Inflammatory macrophage treated with lipopolysaccharide for 1 hour (primary cell): ENCODE results near the gene ZIM2.
"Not testable (repeated sequence)": the region's sequence is repeated elsewhere in the genome, so short reads cannot be mapped to it uniquely, and the experiment has no call there.

Source experiments
- DNase-seq, 2 donors: peaks; one replicate each; pipeline ENCODE4 v3.0.0-alpha.2; 2020 to 2022

ZIM2 gene

DNA sequence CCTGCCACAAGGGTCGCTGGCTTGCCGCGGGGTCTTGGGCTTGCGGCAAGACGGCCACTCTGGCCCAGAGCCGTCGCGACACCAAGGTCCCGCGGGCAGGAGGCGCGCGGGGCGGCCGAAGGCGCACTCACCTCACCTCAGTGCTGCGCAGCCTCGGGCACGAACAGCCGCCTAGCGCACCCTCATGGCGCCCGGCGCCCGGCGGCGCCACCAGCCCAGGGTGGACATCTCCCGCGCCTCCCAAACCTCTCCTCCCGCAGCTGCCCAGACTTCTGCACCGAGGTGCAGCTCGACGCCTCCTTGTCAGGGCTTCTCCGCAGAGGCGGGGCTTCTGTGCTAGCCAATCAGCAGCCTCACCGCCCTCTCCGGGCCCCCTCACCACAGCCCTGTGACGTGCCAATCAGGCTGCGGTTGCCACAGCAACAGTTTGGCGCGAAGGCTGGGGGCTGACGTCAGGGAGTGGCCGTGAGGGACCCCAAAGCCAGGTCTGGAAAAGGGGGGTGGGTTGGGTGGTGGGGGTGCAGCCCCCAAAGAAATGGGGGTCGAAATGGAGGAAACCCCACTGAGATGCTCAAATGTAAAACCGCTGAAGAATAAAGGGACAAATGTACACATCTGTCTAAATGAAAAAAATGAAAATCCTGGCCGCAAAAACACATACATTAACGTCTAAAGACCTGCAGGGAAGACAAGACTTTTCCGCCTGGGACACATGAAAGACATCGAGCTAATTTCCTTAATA is at the start of gene ZIM2, which contains the start of gene PEG3:
Gene ZIM2, minus strand, starts transcription at position 276 of the 742 bp plus-strand sequence. CDS start 16,449 bp downstream, outside the sequence.
Gene PEG3, minus strand, starts transcription at position 276 of the 742 bp plus-strand sequence. CDS start 16,071 bp downstream, outside the sequence.
- DNase-seq = no peak

GRCh38 chr19:56885173-56885985 is 44.9 kb upstream of the ZIM2 start:
- DNase-seq = no peak

GRCh38 chr19:56884441-56884840 is 43.9 kb upstream of the ZIM2 start:
- DNase-seq = no peak

GRCh38 chr19:56880592-56881190 is 40.2 kb upstream of the ZIM2 start:
- DNase-seq = no peak

DNA sequence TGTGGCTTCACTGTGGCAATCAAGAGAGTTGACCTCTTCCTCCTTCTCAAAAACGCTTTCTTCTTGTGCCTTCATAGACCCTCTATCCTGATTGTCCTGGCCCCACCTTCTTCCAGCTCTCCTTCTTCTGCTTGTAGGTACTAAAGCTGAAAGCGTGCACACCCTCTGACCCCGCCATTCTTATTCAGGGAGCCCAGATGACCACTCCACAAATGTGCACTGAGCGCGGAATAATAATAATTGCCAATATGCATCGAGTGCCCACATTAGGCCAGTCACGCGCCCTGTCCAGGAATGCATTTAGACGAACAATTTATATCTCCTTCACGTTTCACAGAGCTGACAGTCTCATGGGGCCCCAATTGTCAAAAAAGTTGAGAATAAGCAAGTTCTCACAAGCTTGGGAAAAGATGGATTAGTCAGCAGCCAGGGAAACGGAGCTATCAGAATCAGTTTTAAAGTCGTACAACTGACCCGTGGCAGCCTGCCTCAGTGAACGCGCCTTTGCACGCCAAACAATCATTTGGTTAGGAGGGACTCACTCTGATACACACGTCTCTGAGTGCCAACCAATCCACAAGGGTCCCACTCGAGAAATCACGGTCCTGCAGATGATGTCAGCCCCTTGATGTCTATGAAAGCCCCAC is 36.7 kb upstream of the ZIM2 start:
- DNase-seq = no peak

DNA sequence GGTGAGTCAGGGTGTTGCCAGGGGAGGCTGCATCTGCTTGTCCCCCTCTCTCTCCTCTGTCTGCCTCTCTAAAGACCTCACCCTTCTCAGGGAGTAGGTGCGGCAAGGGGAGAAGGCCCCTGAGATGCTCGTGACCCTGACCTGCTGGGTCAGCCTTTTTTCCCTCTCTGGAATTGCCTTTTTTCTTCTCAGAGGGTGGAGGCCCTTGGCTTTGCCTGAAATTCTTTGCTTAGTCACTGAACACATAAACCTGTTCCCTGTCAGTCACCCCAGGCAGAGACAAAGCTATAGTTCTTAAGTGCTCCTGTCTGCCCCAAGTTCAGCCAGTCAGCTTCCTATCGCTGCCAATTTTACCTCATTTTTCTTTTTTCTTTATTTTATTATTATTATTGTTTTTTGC is 35.2 kb upstream of the ZIM2 start:
- no peak for DNase-seq

DNA sequence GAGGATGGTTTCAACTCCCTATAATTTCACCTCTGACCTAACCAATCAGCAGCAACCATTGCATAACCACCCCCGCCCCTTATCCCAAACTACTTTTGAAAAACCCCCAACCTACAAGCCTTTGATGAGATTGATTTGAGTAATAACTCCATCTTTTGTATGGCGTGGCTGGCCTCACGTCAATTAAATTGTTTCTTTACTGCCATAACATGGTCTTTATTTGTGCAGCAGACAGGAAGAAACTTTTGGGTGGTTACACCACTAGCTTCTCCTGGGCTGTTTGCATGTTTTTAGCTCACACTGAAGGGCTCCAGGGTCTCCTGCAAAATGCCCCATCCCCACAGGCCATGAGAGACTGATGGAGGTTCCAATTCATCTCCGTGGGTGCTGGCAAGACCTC is 34.0 kb upstream of the ZIM2 start:
- DNase-seq = no peak

GRCh38 chr19:56873493-56873892 is 33.0 kb upstream of the ZIM2 start:
- no peak for DNase-seq

DNA sequence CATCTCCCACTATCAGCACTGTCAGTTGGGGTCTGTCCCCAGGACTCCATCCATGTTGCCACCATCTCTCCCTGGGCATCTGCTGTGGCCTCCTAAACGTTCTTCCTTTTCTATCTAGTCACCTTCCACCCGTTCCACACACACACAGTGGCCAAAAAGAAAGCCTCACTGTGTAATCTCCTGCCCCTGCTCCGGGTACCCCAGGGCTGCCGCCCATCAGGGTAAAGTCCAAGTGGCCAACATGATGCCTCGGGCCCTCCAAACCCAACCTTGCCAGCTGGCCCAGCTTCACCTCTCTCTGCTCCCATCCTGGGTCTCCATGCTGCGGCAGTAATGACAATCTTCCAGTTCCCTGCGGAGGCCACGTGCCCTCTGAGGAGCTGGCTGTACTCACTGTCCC is 29.4 kb upstream of the ZIM2 start:
- no peak for DNase-seq

DNA sequence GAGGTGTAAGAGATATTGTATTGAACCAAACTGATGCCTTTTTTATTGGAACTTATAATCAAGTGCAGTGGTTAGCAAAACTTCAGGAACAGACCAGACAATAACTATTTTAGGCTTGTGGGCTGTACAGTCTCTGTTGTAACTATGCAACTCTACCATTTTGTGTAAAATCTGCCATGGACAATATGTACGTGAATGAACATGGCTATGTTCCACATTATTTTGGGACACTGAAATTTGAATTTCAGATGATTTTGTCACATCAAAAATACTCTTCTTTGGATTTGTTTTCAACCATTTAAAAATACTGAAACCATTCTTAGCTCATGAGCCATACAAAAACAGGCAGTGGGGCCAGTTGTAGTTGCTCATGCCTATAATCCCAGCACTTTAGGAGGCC is 27.9 kb upstream of the ZIM2 start:
- no peak for DNase-seq

- no peak for DNase-seq
Measured at GRCh38 chr19:56866538-56866937, 26.0 kb upstream of the ZIM2 start.

- DNase-seq = no peak
Measured at GRCh38 chr19:56864443-56865125, 24.1 kb upstream of the ZIM2 start.

DNA sequence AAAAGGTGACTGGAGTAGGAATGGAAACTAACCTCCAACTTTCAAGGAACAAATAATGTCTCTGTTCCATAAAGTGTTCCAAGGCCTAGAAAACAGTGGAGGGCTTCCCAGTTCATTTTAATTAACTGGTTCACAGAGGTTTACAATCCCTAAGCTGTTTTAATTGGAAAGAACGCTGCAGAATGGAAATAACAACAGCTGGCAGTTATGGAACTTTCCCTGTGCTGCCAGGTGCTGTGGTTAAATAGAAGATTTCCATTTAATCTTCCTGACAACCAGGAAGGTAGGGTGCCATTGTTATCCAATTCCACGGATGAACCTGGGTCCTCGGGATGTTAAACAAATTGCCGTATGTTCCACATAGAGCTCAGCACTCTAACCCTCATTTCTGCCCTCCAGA is 22.2 kb upstream of the ZIM2 start:
- no peak for DNase-seq

DNA sequence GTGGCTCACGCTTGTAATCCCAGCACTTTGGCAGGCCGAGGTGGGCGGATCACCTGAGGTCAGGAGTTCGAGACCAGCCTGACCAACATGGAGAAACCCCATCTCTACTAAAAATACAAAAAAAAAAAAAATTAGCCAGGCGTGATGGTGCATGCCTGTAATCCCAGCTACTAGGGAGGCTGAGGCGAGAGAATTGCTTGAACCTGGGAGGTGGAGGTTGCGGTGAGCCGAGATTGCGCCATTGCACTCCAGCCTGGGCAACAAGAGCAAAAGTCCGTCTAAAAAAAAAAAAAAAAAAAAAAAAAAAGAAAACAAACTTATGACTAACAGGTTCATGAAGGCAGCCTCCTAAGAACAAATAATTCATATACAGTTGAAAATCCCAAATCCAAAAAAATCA is 19.9 kb upstream of the ZIM2 start:
- DNase-seq = not testable (repeated sequence)

- DNase-seq = no peak
Measured at GRCh38 chr19:56858026-56858425, 17.5 kb upstream of the ZIM2 start.

DNA sequence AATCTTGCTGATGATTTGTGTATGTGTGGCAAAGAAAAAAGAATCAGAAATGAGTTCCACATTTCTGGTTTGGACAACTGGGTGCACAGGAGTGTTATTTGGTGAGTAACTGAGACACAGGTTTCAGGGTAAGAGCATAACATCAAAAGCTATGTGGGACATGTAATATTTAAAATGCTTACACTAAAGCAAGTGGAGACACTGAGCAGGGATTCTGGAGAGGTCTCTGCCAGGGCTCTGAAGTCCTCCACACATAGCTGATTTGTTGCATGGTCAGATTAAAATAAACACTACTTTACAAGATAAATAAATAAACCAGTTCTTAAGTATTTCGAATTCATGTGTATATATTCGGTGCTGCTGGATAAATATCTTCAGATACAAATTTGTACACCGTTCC is 16.3 kb upstream of the ZIM2 start:
- DNase-seq = no peak

DNA sequence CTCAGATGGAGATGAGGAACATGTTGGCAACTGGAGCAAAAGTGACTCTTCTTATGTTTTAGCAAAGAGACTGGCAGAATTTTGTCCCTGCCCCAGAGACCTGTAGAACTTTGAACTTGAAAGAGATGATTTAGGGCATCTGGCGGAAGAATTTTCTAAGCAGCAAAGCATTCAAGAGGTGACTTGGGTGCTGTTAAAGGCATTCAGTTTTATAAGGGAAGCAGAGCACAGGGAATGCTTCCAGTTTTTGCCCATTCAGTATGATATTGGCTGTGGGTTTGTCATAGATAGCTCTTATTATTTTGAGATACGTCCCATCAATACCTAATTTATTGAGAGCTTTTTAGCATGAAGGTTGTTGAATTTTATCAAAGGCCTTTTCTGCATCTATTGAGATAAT is 11.8 kb upstream of the ZIM2 start:
- DNase-seq = not testable (repeated sequence)

DNA sequence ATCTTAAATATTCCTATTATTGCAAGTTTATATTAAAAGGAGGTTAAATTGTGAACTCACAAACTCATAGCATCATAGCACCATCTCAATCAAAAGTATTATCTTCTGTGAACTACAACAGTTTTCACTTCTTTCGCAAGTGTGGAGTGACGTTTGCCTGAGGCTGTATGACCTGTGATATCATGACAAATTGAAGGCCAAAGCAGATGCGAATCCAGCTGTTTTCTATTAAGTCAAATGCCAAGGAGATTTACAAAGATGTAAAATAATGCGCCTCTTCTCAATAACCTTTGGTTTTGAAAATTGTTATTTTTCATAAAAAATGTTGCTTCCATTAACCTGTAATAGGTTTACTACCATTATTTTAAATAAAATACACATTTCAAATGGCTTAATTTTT is 7.6 kb upstream of the ZIM2 start:
- DNase-seq = no peak

DNA sequence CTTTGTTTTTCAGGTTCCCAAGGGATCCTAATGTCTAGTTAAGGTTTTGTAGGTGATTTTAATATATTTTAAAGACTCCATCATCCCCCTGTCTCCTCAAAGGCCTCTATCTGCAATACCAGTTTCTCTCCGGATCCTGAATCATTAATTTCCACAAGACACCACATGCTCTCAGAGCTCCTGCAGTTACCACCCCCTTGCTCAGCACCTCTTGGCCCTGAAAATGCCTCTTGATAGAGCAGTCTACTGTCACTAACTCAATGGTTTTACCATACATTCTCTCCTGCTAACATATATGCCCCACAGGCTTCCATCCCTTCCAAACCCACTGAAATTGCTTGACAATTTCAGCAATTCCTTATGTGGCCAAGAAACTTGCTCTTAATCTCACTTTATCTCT is 1.9 kb upstream of the ZIM2 start:
- DNase-seq = no peak

DNA sequence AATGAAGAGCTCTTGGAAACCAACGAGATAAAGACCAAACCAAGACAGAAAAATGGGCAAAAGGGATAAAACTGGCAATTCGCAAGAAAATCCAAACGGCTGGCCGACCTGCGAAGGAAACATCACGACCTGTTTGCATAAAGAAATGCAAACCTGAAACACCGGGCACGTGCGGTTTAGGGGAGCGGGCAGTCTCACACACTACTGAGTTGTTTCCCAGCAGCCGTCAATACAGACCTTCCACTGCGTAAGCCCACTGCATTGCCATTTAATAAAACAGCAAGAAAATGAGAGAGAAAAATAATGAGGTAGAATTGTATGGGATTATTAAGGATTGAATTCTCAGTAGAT is 642 bp upstream of the ZIM2 start:
- DNase-seq = no peak

GRCh38 chr19:56839652-56840450 is 675 bp downstream of the ZIM2 start:
- DNase-seq = peak; percentile 56 to 84
